Hepatocyte (in vitro differentiated cells): ENCODE data around the gene TMSB4X. TPM values are rescaled to one million over a fixed set of nuclear protein-coding genes. Genes with fewer than 3 reads are reported as not detected.
A peak's percentile ranks its signal among the peaks of the same experiment; 100 is the strongest.

ENCODE experiments used
- DNase-seq: peaks from one replicate; pipeline ENCODE4 v3.0.0-alpha.2; 2016; ENCODE audit warnings: low spot score
- H2AFZ ChIP-seq: fragments of 200-600 bp; sonication (generic); 2 replicates; pipeline ENCODE4 v1.6.0; 2016; ENCODE audit warnings: antibody characterized with exemption, mild to moderate bottlenecking
- H3K27ac ChIP-seq: fragments of 200-600 bp; sonication (generic); 2 replicates; pipeline ENCODE4 v1.5.1; 2016; ENCODE audit warnings: mild to moderate bottlenecking
- H3K27me3 ChIP-seq: fragments of 200-600 bp; sonication (generic); 2 replicates; pipeline ENCODE4 v1.6.1; 2016
- H3K36me3 ChIP-seq: fragments of 200-600 bp; sonication (generic); replicated peaks from 2 replicates; pipeline ENCODE4 v1.5.1; 2016; ENCODE audit warnings: low read depth; ENCODE audit not compliant: insufficient read depth
- H3K4me1 ChIP-seq: fragments of 200-600 bp; sonication (generic); 2 replicates; pipeline ENCODE4 v1.5.1; 2016; ENCODE audit warnings: mild to moderate bottlenecking, moderate library complexity; ENCODE audit not compliant: insufficient read depth
- H3K4me2 ChIP-seq: fragments of 200-600 bp; sonication (generic); 2 replicates; pipeline ENCODE4 v1.6.0; 2016
- H3K4me3 ChIP-seq: fragments of 200-600 bp; sonication (generic); 2 replicates; pipeline ENCODE4 v1.5.1; 2016; ENCODE audit warnings: mild to moderate bottlenecking
- H3K79me2 ChIP-seq: fragments of 200-600 bp; sonication (generic); 2 replicates; pipeline ENCODE4 v1.6.0; 2017; ENCODE audit warnings: mild to moderate bottlenecking
- H3K9me2 ChIP-seq: fragments of 200-600 bp; sonication (generic); replicated peaks from 2 replicates; pipeline ENCODE4 v1.6.0; 2017; ENCODE audit warnings: mild to moderate bottlenecking; ENCODE audit not compliant: insufficient read depth
- H3K9me3 ChIP-seq: fragments of 200-600 bp; sonication (generic); 2 replicates; pipeline ENCODE4 v1.5.1; 2016; ENCODE audit warnings: low read depth, mild to moderate bottlenecking
- H4K20me1 ChIP-seq: fragments of 200-600 bp; sonication (generic); 2 replicates; pipeline ENCODE4 v1.6.0; 2016; ENCODE audit warnings: mild to moderate bottlenecking; ENCODE audit not compliant: insufficient read depth, poor library complexity, severe bottlenecking
- EZH2 ChIP-seq: fragments of 200-600 bp; sonication (generic); IDR thresholded peaks from 2 replicates; pipeline ENCODE4 v1.6.1; 2016; ENCODE audit warnings: antibody characterized with exemption, mild to moderate bottlenecking, borderline replicate concordance
- EZH2phosphoT487 ChIP-seq: fragments of 200-600 bp; sonication (generic); IDR thresholded peaks from one replicate; pipeline ENCODE4 v1.6.1; 2018; ENCODE audit warnings: antibody characterized with exemption, mild to moderate bottlenecking, low read depth, moderate library complexity; ENCODE audit not compliant: unreplicated experiment, severe bottlenecking
- WGBS: methylation state at CpG from one replicate; pipeline ENCODE4 v1.1.6; 2016; ENCODE audit warnings: low lambda C conversion rate; ENCODE audit errors: missing lambda C conversion rate; 5-methylcytosine and 5-hydroxymethylcytosine counted together
- polyA plus RNA-seq: library from polyadenylated mRNA; unstranded; fragments of >200 nt; fragmentation: Nextera tagmentation; extraction: Ambion mirVana; gene quantifications from 2 replicates; pipeline ENCODE4 v1.2.1, GENCODE V29; 2016
- total RNA-seq: library from RNA; depleted of rRNA; stranded (reverse); fragments of >200 nt; gene quantifications from 2 replicates; pipeline ENCODE4 v1.2.3, GENCODE V29; 2014
- TF ChIP-seq, protein P1 (sequence below): fragments of 200-600 bp; sonication (generic); IDR thresholded peaks from 2 replicates; pipeline ENCODE4 v1.5.1; 2016; ENCODE audit warnings: antibody characterized with exemption, mild to moderate bottlenecking; ENCODE audit not compliant: poor library complexity

The TMSB4X gene
- total and polyA plus RNA-seq, 2 experiments from 2014 or later = 6,141 to 9,038 TPM

DNA sequence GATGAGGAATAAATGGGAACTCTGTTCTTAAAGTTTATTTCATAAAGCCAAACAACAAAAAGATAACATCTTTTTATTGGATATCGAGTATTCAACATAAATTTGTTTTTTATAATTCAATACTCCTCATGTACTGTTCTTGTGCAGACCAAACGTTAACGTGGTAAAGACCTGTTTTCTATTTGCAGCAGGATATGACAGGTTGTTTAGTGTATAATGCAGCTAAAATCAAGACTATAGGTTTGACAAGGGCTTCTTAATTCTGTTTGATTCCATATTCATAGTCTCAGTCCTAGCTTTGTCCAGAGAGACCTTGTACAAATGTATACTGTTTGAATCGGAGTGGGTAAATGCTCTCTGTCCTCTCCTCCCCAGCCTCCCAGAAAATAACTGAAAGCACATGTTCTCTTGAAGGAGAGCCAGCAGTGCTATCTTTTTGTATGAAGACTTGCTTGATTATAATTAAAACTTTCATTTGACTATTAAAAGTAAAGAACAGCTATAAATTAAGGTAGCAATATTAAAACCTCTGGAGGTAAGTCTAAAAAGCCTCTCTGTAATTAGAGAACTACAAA lies 17.7 kb downstream of the TMSB4X start:
- H4K20me1 ChIP-seq = no peaks in the 10 kb centered on the region
- no peak for DNase-seq
- peaks cover 40% of the 10 kb centered on the region for H3K4me1 ChIP-seq
- no peaks in the 10 kb centered on the region for H3K27me3 ChIP-seq
- H3K79me2 ChIP-seq = no peaks in the 10 kb centered on the region
- H3K36me3 ChIP-seq = no peaks in the 10 kb centered on the region
- no peak for TF ChIP-seq EZH2
- TF ChIP-seq, protein P1, sequence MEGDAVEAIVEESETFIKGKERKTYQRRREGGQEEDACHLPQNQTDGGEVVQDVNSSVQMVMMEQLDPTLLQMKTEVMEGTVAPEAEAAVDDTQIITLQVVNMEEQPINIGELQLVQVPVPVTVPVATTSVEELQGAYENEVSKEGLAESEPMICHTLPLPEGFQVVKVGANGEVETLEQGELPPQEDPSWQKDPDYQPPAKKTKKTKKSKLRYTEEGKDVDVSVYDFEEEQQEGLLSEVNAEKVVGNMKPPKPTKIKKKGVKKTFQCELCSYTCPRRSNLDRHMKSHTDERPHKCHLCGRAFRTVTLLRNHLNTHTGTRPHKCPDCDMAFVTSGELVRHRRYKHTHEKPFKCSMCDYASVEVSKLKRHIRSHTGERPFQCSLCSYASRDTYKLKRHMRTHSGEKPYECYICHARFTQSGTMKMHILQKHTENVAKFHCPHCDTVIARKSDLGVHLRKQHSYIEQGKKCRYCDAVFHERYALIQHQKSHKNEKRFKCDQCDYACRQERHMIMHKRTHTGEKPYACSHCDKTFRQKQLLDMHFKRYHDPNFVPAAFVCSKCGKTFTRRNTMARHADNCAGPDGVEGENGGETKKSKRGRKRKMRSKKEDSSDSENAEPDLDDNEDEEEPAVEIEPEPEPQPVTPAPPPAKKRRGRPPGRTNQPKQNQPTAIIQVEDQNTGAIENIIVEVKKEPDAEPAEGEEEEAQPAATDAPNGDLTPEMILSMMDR = no peak
- no peak for TF ChIP-seq EZH2phosphoT487
- no peak overlapping the region for H2AFZ ChIP-seq
- H3K4me2 ChIP-seq = no peak overlapping the region
- peak overlapping the region; percentile 74 for H3K27ac ChIP-seq
- 58% methylated on average over 4 of the region's 4 CpGs for WGBS
- no peak overlapping the region for H3K4me3 ChIP-seq
- no peaks in the 10 kb centered on the region for H3K9me2 ChIP-seq
- H3K9me3 ChIP-seq = no peaks in the 10 kb centered on the region

DNA sequence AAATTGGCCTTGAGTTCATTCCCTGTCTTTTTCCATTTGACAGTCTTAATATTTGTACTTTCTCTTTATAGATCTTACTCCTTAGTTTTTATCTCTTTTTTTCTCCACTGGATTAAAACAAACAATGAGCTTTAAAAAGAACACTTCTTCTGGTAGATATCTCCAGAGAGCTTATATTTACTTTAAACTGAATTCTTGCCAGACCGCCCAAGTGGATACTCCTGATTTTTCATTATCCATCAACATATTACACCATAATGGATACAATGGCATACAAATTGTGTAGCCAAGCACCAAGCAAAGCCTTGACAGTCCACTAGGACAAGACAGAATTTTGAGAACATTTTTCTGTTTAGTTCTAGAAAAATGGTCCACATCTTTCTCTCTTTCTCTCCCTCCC lies 18.9 kb downstream of the TMSB4X start:
- no peaks in the 10 kb centered on the region for H3K27me3 ChIP-seq
- no peaks in the 10 kb centered on the region for H3K9me2 ChIP-seq
- H3K79me2 ChIP-seq = no peaks in the 10 kb centered on the region
- TF ChIP-seq, protein P1 = no peak
- no peak for TF ChIP-seq EZH2phosphoT487
- TF ChIP-seq EZH2 = no peak
- 65% methylated on average over 1 of the region's 1 CpG for WGBS
- DNase-seq = no peak
- peaks cover 43% of the 10 kb centered on the region for H3K4me1 ChIP-seq
- H3K27ac ChIP-seq = peak overlapping the region; percentile 74
- H3K4me3 ChIP-seq = no peak overlapping the region
- peak overlapping the region; percentile 2 for H3K4me2 ChIP-seq
- H3K36me3 ChIP-seq = no peaks in the 10 kb centered on the region
- H4K20me1 ChIP-seq = no peaks in the 10 kb centered on the region
- no peaks in the 10 kb centered on the region for H3K9me3 ChIP-seq
- no peak overlapping the region for H2AFZ ChIP-seq

DNA sequence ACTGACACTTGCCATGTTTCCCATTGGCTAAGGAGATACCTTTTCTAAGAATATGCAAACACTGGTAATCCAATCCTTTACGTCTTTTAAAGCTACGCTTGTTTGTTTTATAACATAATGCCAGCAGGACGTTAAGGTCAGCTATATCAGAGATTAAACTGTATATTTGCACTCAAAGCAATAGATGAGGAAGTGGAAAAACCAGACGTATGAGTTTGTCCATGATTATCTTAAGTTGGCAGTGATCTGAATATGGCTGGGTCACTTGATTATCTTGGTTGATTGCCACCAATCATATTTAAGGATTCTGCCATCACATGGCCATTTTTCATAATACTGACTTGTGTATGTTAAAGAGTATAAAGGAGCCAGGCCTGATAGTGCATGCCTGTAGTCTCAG lies 19.4 kb downstream of the TMSB4X start:
- Histone ChIP-seq H3K79me2 (no peaks in the 10 kb centered on the region), H3K27ac (peak overlapping the region; percentile 74)

DNA sequence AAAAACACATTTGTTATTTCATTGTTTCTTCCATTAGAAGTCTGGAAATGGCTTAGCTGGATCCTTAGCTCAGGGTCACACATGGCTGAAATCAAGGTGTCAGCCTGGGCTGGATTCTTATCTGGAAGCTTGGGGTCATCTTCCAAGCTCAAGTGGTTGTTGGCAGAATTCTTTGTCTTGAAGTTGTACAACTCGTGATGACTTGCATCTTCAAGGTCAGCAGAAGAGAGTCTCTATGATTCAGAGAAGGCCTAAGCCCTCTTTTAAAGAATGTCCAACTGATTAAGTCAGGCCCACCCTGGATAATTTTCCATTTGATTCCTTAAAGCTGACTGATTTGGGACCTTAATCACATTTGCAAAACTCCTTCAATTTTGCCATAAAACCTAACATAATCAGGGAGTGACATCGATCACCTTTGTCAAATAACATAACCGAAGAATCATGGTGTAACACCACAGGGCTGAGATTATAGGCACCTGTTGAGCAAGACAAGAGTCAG lies 22.1 kb downstream of the TMSB4X start:
- Histone ChIP-seq H3K4me3 (no peak overlapping the region), H3K79me2 (no peaks in the 10 kb centered on the region), H3K27ac (peak overlapping the region; percentile 88), H3K4me1 (peaks cover 54% of the 10 kb centered on the region), H3K4me2 (peak overlapping the region; percentile 47), H3K27me3 (no peaks in the 10 kb centered on the region), H3K36me3 (no peaks in the 10 kb centered on the region), H2AFZ (no peak overlapping the region), H3K9me3 (no peaks in the 10 kb centered on the region), H4K20me1 (no peaks in the 10 kb centered on the region), H3K9me2 (no peaks in the 10 kb centered on the region)
- TF ChIP-seq, protein P1 = no peak
- 79% methylated on average over 3 of the region's 3 CpGs for WGBS
- no peak for DNase-seq

More for the DNA sequence above, 19.4 kb downstream of the TMSB4X start:
- no peak for DNase-seq
- Histone ChIP-seq H3K4me3 (no peak overlapping the region), H3K9me2 (no peaks in the 10 kb centered on the region), H3K36me3 (no peaks in the 10 kb centered on the region), H3K9me3 (no peaks in the 10 kb centered on the region), H3K4me2 (no peak overlapping the region), H3K27me3 (no peaks in the 10 kb centered on the region), H2AFZ (no peak overlapping the region), H4K20me1 (no peaks in the 10 kb centered on the region), H3K4me1 (peaks cover 39% of the 10 kb centered on the region)
- TF ChIP-seq EZH2phosphoT487 = no peak
- 40% methylated on average over 4 of the region's 4 CpGs for WGBS
